Thymus (tissue), 11 donors: Measurements from ENCODE around the gene ZNRF1. TPM values are rescaled to one million over a fixed set of nuclear protein-coding genes. Genes with fewer than 3 reads are reported as not detected.

Experiments used
- DNase-seq, 9 donors: peaks; one replicate each; pipeline ENCODE4 v3.0.0-alpha.2; 2013; ENCODE audit warnings: low spot score in 9 of 9, low read depth in 6 of 9, missing footprints in 1 of 9
- H3K27ac ChIP-seq, 2 donors: one replicate each; pipeline ENCODE4 v1.5.1; 2013; ENCODE audit warnings: control low read depth in 1 of 2, low read depth in 1 of 2, low read length in 1 of 2, mild to moderate bottlenecking in 1 of 2, moderate library complexity in 1 of 2
- H3K27me3 ChIP-seq, 2 donors: one replicate each; pipeline ENCODE4 v1.5.1; 2013; ENCODE audit warnings: low read length in 1 of 2; ENCODE audit not compliant: control insufficient read depth in 2 of 2, insufficient read depth in 1 of 2
- H3K36me3 ChIP-seq, 2 donors: one replicate each; pipeline ENCODE4 v1.5.1; 2013; ENCODE audit warnings: low read length in 1 of 2, mild to moderate bottlenecking in 1 of 2, moderate library complexity in 1 of 2; ENCODE audit not compliant: control insufficient read depth in 2 of 2, insufficient read depth in 2 of 2
- H3K4me1 ChIP-seq, 2 donors: one replicate each; pipeline ENCODE4 v1.5.1; 2013; ENCODE audit warnings: low read length in 2 of 2; ENCODE audit not compliant: control insufficient read depth in 2 of 2, insufficient read depth in 2 of 2
- H3K4me3 ChIP-seq, 2 donors: one replicate each; pipeline ENCODE4 v1.5.1; 2013; ENCODE audit warnings: low read length in 2 of 2, control low read depth in 1 of 2, mild to moderate bottlenecking in 1 of 2
- H3K9me3 ChIP-seq, 2 donors: one replicate each; pipeline ENCODE4 v1.5.1; 2013; ENCODE audit warnings: low read length in 1 of 2, mild to moderate bottlenecking in 1 of 2; ENCODE audit not compliant: control insufficient read depth in 2 of 2, insufficient read depth in 1 of 2
- WGBS: extraction: QIAGEN DNeasy Blood & Tissue Kit; methylation state at CpG from one replicate; pipeline ENCODE4 v1.1.7; 2013; 5-methylcytosine and 5-hydroxymethylcytosine counted together
- polyA plus RNA-seq: library from polyadenylated mRNA; stranded (reverse); fragments of 200-250 nt; gene quantifications from one replicate; pipeline ENCODE4 v1.2.3, GENCODE V29; 2013
- total RNA-seq: library from RNA; stranded (reverse); fragments of 120-200 nt; gene quantifications from one replicate; pipeline ENCODE4 v1.2.4, GENCODE V29; 2013
- donor health status: healthy.

ZNRF1 gene
- total and polyA plus RNA-seq, 2 donors = 26.6 to 39.6 TPM

- Histone ChIP-seq H3K27me3 (no peaks in the 10 kb centered on the region), H3K27ac (no peak overlapping the region), H3K4me1 (peaks cover 54 to 87% of the 10 kb centered on the region in 2 donors), H3K4me3 (no peak overlapping the region), H3K36me3 (peaks cover 26 to 36% of the 10 kb centered on the region in 2 donors), H3K9me3 (peaks cover 0 to 3% of the 10 kb centered on the region in 2 donors)
- WGBS = 82% methylated on average over 7 of the region's 7 CpGs
- DNase-seq = no peak
Measured at GRCh38 chr16:75092777-75093176, 94.0 kb downstream of the ZNRF1 start.

- DNase-seq = no peak
- H3K4me3 ChIP-seq = no peak overlapping the region
- peaks cover 54 to 87% of the 10 kb centered on the region in 2 donors for H3K4me1 ChIP-seq
- peaks cover 0 to 3% of the 10 kb centered on the region in 2 donors for H3K9me3 ChIP-seq
- peak overlapping the region in 1 of 2 donors; percentile 74 for H3K27ac ChIP-seq
- H3K36me3 ChIP-seq = peaks cover 26 to 38% of the 10 kb centered on the region in 2 donors
- 95% methylated on average over 23 of the region's 23 CpGs for WGBS
- no peaks in the 10 kb centered on the region for H3K27me3 ChIP-seq
Measured at GRCh38 chr16:75093598-75094540, 95.0 kb downstream of the ZNRF1 start.

DNA sequence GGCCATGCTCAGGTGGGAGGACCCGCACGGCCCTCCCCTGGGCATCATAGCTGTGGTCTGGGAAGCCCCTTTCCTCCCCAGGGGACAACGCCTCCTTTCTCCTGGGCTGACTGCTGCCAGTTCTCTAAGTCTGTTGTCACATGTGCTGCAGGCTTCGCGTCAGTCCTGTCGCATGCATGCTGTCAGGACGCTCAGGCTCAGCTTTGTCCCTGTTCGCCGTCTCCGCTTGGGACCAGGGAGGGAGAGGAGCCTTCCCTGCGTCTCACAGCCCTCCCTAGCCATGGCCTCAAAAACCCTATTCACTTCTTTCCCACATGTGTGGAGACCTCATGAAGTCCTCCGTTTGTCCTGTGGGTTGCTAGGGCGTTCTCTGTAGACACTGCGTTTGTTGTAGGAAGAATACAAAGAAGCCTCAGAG lies 96.4 kb downstream of the ZNRF1 start:
- H3K4me1 ChIP-seq = peaks cover 56 to 87% of the 10 kb centered on the region in 2 donors
- no peak for DNase-seq
- peak overlapping the region in 1 of 2 donors; percentile 69 for H3K27ac ChIP-seq
- H3K9me3 ChIP-seq = peaks cover 0 to 3% of the 10 kb centered on the region in 2 donors
- no peak overlapping the region for H3K4me3 ChIP-seq
- H3K36me3 ChIP-seq = peaks cover 26 to 38% of the 10 kb centered on the region in 2 donors
- WGBS = 93% methylated on average over 14 of the region's 14 CpGs
- no peaks in the 10 kb centered on the region for H3K27me3 ChIP-seq

DNA sequence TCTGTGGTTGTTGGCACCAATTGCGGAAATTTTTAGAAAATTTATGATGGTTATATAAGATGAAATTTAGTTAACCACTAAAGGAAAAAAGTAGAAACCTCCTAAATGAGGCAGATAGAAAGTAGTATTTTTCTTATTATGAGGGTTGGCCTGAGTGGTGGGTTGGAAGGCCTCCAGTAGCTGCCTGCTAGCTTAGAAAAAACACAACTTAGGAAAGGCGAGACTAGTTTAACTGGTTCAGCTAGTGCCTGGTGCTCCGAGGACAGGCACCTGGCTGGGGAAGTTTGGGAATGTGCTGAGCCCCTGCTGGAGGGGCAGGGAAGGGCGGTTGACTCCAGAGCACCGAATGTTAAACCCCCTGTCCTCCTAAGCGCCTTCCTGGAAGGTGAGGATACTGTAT lies 97.8 kb downstream of the ZNRF1 start:
- Histone ChIP-seq H3K27ac (peak overlapping the region; percentile 46 to 99), H3K4me1 (peaks cover 66 to 96% of the 10 kb centered on the region in 2 donors), H3K36me3 (peaks cover 26 to 41% of the 10 kb centered on the region in 2 donors), H3K27me3 (no peaks in the 10 kb centered on the region), H3K9me3 (peaks cover 0 to 3% of the 10 kb centered on the region in 2 donors), H3K4me3 (no peak overlapping the region)
- DNase-seq = no peak
- 94% methylated on average over 6 of the region's 6 CpGs for WGBS

DNA sequence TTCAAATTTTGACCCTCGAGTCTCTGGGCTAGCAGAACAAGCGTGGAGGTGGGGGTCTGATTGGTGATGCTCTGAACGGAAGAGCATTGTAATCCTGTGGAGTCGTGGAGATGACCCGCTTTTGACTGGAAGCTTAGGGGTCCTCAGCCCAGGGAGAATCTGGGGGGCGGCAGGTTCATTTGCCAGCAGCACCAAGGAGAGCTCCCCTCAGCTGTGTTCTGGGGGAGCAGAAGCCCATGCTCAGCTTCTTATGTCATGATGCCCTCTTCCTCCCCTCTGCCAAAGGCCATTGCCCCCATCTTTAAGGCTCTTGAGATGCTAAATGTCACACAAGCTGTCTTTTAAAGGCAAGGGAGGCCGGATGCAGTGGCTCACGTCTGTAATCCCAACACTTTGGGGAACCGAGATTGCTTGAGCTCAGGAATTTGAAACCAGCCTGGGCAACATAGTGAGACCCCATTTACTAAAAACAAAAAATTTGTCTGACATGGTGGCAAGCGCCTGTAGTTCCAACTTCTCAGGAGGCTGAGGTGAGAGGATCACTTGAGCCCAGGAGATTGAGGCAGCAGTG lies 98.5 kb downstream of the ZNRF1 start:
- Histone ChIP-seq H3K27ac (peak overlapping the region; percentile 94 to 99), H3K27me3 (no peaks in the 10 kb centered on the region), H3K4me1 (peaks cover 72 to 99% of the 10 kb centered on the region in 2 donors), H3K9me3 (peaks cover 0 to 3% of the 10 kb centered on the region in 2 donors), H3K36me3 (peaks cover 26 to 46% of the 10 kb centered on the region in 2 donors), H3K4me3 (no peak overlapping the region)
- WGBS = 96% methylated on average over 10 of the region's 10 CpGs
- DNase-seq = no peak

DNA sequence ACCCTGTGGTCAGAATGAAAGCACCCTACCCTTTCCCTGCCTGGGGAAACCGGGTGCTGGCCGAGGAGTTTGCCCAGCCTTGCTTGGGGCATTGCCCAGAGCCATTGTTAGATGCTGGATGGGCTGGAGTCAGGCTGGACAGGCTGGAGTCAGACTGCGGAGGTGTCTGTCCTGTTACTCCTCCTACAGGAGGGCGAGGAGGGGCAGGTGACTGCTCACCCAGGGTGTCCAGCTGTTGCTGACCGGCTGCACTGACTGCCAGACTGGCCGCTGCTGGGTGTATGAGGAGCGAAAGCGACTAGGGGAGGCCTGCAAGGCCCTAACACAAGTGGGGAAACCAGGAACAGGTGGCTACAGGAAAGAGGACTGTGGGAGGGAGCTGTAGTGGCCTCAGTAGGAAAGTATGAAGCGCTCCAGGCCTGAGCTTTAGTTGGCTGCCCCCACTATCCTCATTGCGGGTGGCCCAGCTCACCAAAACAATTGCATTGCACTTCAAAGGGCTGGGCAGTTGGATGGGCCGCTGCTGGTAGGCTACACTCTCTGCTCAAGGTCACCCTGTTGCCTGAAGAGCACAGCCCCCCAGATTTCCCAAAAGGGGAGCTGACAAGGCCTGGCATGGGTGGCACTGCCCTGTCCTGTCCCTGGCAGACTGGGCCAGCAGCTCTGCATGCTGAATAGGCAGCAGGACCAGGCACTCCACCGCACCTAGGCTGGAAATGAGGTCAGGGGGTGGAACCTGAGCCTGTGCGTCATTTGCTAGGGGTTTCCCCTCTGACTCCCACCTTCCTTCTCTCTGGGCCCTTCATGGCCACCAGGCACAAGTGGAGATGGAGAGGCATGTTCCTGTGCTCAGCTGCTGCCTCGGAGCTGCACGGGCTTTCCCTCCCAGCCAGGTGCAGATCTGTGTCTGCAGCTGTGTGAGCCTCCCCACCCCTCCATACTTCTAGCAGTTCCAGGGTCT lies 99.4 kb downstream of the ZNRF1 start:
- 72% methylated on average over 15 of the region's 15 CpGs for WGBS

DNA sequence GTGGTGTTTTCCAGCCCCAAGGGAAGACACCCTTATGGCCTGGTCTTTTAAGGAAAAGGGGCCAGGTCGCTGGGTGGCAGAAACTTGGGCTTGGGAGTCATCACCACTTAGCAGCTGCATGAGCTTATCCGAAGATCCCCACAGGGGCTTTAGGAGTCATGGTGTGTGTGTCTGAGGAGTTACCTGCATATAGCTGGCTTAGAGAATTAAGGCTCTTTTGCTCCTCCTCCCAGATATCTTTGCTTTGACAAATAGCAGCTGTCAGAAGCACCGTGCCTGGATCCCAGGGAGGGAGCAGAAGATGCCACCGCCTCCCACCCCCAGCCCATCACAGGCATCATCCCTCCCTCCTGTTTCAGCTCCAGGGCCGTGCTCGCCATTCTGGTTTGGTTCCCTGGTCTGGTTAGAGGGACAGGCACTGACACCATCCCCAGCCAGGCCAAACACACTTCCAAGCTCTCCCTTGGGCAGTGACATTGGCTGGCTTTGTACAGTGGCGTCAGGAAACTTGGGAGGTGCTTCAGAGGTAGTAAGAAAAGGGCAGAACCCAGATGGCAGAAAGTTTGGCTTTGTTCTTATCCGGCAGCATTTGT lies 100.3 kb downstream of the ZNRF1 start:
- peak overlapping the region in 1 of 2 donors; percentile 2 for H3K4me3 ChIP-seq
- H3K36me3 ChIP-seq = peaks cover 22 to 45% of the 10 kb centered on the region in 2 donors
- 68% methylated on average over 8 of the region's 8 CpGs for WGBS
- DNase-seq = no peak
- H3K9me3 ChIP-seq = peaks cover 0 to 3% of the 10 kb centered on the region in 2 donors
- peak overlapping the region; percentile 94 to 99 for H3K27ac ChIP-seq
- H3K4me1 ChIP-seq = peaks cover 74 to 89% of the 10 kb centered on the region in 2 donors
- no peaks in the 10 kb centered on the region for H3K27me3 ChIP-seq

More for the DNA sequence above, 99.4 kb downstream of the ZNRF1 start:
- H3K36me3 ChIP-seq = peaks cover 31 to 52% of the 10 kb centered on the region in 2 donors
- H3K9me3 ChIP-seq = peaks cover 0 to 3% of the 10 kb centered on the region in 2 donors
- peaks cover 74 to 99% of the 10 kb centered on the region in 2 donors for H3K4me1 ChIP-seq
- H3K4me3 ChIP-seq = peak overlapping the region; percentile 1 to 16
- H3K27me3 ChIP-seq = no peaks in the 10 kb centered on the region
- DNase-seq = peak in 7 of 9 donors; percentile 76 to 93 (median 84)
- H3K27ac ChIP-seq = peak overlapping the region; percentile 94 to 99
